Measurements from ENCODE around the gene NLRP4.

- TF ChIP-seq, protein P1, sequence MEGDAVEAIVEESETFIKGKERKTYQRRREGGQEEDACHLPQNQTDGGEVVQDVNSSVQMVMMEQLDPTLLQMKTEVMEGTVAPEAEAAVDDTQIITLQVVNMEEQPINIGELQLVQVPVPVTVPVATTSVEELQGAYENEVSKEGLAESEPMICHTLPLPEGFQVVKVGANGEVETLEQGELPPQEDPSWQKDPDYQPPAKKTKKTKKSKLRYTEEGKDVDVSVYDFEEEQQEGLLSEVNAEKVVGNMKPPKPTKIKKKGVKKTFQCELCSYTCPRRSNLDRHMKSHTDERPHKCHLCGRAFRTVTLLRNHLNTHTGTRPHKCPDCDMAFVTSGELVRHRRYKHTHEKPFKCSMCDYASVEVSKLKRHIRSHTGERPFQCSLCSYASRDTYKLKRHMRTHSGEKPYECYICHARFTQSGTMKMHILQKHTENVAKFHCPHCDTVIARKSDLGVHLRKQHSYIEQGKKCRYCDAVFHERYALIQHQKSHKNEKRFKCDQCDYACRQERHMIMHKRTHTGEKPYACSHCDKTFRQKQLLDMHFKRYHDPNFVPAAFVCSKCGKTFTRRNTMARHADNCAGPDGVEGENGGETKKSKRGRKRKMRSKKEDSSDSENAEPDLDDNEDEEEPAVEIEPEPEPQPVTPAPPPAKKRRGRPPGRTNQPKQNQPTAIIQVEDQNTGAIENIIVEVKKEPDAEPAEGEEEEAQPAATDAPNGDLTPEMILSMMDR (IDR thresholded peaks at IDR 0.05; ENCODE audit: low read length) = no peak
- no peak for TF ChIP-seq EZH2 (optimal IDR thresholded peaks at IDR 0.05; ENCODE audit: low read depth, low read length)
- no peak for TF ChIP-seq EZH2phosphoT487 (IDR thresholded peaks at IDR 0.05; ENCODE audit: low read length)
Observed at GRCh38 chr19:55877211-55877610, 40.9 kb downstream of the NLRP4 start.
